Esophagus squamous epithelium (tissue), 4 donors: ENCODE data around the gene FHOD3.

Experiments
- CTCF ChIP-seq, 6 experiments: fragments of 450-650 bp in 4 of 6; fragments of 200-600 bp in 2 of 6; sonication (generic) in 2 of 6; IDR thresholded peaks; one replicate each; pipeline ENCODE4 v1.5.1; 2016 to 2019; ENCODE audit warnings: antibody characterized with exemption in 6 of 6, mild to moderate bottlenecking in 4 of 6, moderate library complexity in 4 of 6
- POLR2A ChIP-seq, 4 donors: fragments of 450-650 bp; IDR thresholded peaks; one replicate each; pipeline ENCODE4 v1.6.1; 2017; ENCODE audit warnings: antibody characterized with exemption in 4 of 4, mild to moderate bottlenecking in 4 of 4, moderate library complexity in 3 of 4

GRCh38 chr18:36756242-36756641 lies 458.7 kb downstream of the FHOD3 start:
- TF ChIP-seq CTCF (IDR thresholded peaks at IDR 0.05) (no peak), POLR2A (IDR thresholded peaks at IDR 0.05) (no peak)
